Skeletal muscle satellite cell (primary cell): ENCODE results near the gene CROCC2.
"Not testable (repeated sequence)": the region's sequence is repeated elsewhere in the genome, so short reads cannot be mapped to it uniquely, and the experiment has no call there.

Experiments
- H3K27me3 ChIP-seq: 2 replicates; pipeline ENCODE4 v1.7.0; 2013; ENCODE audit warnings: low read length; ENCODE audit not compliant: control insufficient read depth, insufficient read depth
- H3K36me3 ChIP-seq: 2 replicates; pipeline ENCODE4 v1.7.0; 2013; ENCODE audit warnings: mild to moderate bottlenecking, control low read depth, low read length; ENCODE audit not compliant: insufficient read depth
- H3K4me1 ChIP-seq: 2 replicates; pipeline ENCODE4 v1.7.0; 2013; ENCODE audit warnings: low read length; ENCODE audit not compliant: control insufficient read depth, insufficient read depth
- H3K4me2 ChIP-seq: 2 replicates; pipeline ENCODE4 v1.7.0; 2013; ENCODE audit warnings: mild to moderate bottlenecking, low read length
- H3K4me3 ChIP-seq: 2 replicates; pipeline ENCODE4 v1.7.0; 2013; ENCODE audit warnings: low read length
- H3K9ac ChIP-seq: 2 replicates; pipeline ENCODE4 v1.7.0; 2013; ENCODE audit warnings: mild to moderate bottlenecking, low read depth, low read length, moderate library complexity
- H3K9me3 ChIP-seq: replicated peaks from 2 replicates; pipeline ENCODE4 v1.7.0; 2013; ENCODE audit warnings: mild to moderate bottlenecking, control low read depth, low read length

The CROCC2 gene

DNA sequence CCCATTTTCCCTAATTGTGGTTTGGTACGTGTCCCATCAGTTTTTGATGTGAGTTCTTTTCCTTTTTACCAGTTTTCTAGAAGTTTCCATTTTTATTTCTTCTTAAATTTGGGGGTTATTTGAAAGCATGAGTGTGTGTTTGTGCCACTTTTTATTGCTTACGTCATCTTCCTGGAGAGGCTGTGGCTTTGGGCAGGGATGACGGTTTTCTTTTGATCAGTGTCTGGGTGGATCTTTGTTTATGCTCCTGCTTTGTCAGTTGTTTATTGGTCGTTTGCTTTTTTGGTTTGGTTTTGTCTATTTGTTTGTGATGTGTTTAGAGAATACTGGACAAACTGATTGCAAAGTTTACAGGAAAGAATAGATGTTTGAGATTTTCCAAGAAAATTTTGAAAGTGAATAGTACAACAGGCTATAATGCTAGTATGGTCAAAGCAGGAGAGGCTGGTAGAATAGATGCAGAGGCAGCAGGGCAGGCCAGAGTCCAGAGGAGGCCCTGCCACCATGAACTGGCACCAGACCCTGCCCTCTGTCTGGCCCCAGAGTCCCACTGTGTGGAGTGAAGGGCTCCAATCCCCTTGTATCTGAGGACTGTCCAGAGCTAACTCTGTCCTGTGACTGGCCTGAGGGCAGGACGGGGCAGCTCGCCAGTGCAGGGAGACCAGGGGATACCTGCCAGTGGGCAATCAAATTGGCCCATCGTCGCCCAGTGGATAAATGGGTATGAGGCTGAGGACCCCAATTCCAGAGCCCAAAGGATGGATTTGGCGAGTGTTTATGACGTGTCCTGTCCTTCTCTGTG, 68.8 kb downstream of the CROCC2 start:
- Histone ChIP-seq H3K4me2 (no peak overlapping the region), H3K27me3 (peaks cover 41% of the 10 kb centered on the region), H3K9me3 (no peaks in the 10 kb centered on the region), H3K36me3 (no peaks in the 10 kb centered on the region), H3K4me3 (no peak overlapping the region), H3K4me1 (no peaks in the 10 kb centered on the region), H3K9ac (no peak overlapping the region)

GRCh38 chr2:240975903-240976302, 69.8 kb downstream of the CROCC2 start:
- not testable (repeated sequence) for H3K4me1 ChIP-seq, H3K4me3 ChIP-seq, H3K9ac ChIP-seq, H3K36me3 ChIP-seq, H3K9me3 ChIP-seq, H3K4me2 ChIP-seq
- H3K27me3 ChIP-seq = peaks cover 41% of the 10 kb centered on the region

GRCh38 chr2:240981280-240981679, 75.1 kb downstream of the CROCC2 start:
- no peaks in the 10 kb centered on the region for H3K9me3 ChIP-seq
- H3K4me1 ChIP-seq = peaks cover 3% of the 10 kb centered on the region
- H3K27me3 ChIP-seq = no peaks in the 10 kb centered on the region
- no peak overlapping the region for H3K4me3 ChIP-seq
- H3K9ac ChIP-seq = no peak overlapping the region
- no peaks in the 10 kb centered on the region for H3K36me3 ChIP-seq
- H3K4me2 ChIP-seq = no peak overlapping the region

GRCh38 chr2:240981871-240982800, 76.0 kb downstream of the CROCC2 start:
- Histone ChIP-seq H3K36me3 (no peaks in the 10 kb centered on the region), H3K9me3 (no peaks in the 10 kb centered on the region), H3K4me2 (no peak overlapping the region), H3K4me1 (peaks cover 11% of the 10 kb centered on the region), H3K4me3 (no peak overlapping the region), H3K27me3 (no peaks in the 10 kb centered on the region), H3K9ac (no peak overlapping the region)

- Histone ChIP-seq H3K27me3 (no peaks in the 10 kb centered on the region), H3K4me3 (no peak overlapping the region), H3K4me2 (no peak overlapping the region), H3K9me3 (peaks cover 1% of the 10 kb centered on the region), H3K4me1 (peaks cover 19% of the 10 kb centered on the region), H3K9ac (no peak overlapping the region), H3K36me3 (no peaks in the 10 kb centered on the region)
These were observed 76.7 kb downstream of the CROCC2 start for GRCh38 chr2:240982821-240983281.

GRCh38 chr2:240983361-240983995, 77.3 kb downstream of the CROCC2 start:
- no peak overlapping the region for H3K4me2 ChIP-seq
- H3K4me1 ChIP-seq = peaks cover 19% of the 10 kb centered on the region
- no peak overlapping the region for H3K9ac ChIP-seq
- H3K36me3 ChIP-seq = no peaks in the 10 kb centered on the region
- H3K27me3 ChIP-seq = no peaks in the 10 kb centered on the region
- H3K4me3 ChIP-seq = no peak overlapping the region
- peaks cover 8% of the 10 kb centered on the region for H3K9me3 ChIP-seq

DNA sequence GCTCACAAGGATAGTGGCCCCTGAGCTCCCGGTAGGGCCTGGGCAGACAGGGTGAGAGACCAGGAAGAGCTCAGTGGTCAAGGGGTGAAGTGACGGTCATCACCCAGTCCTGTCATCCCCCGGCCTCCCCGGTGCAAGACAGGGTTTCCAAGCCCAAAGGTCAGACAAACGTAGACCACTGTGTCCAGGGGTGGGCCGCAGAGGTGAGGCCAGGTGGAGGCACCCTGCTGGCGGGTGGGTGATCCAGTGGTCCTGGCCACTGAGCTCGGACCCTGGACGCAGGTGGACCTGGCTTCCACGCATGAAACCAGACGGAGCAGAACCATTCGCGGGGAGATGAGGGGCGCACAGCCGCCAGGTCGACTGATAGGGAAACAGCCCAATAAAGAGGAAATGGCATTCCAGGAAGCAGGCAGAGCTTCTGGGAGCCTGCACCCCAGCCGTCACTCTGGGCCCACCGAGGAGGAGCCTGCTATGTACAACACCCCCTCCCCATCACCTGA, 77.9 kb downstream of the CROCC2 start:
- no peak overlapping the region for H3K9ac ChIP-seq
- peaks cover 19% of the 10 kb centered on the region for H3K4me1 ChIP-seq
- H3K36me3 ChIP-seq = no peaks in the 10 kb centered on the region
- H3K4me2 ChIP-seq = no peak overlapping the region
- no peaks in the 10 kb centered on the region for H3K27me3 ChIP-seq
- H3K9me3 ChIP-seq = peaks cover 10% of the 10 kb centered on the region
- H3K4me3 ChIP-seq = no peak overlapping the region

DNA sequence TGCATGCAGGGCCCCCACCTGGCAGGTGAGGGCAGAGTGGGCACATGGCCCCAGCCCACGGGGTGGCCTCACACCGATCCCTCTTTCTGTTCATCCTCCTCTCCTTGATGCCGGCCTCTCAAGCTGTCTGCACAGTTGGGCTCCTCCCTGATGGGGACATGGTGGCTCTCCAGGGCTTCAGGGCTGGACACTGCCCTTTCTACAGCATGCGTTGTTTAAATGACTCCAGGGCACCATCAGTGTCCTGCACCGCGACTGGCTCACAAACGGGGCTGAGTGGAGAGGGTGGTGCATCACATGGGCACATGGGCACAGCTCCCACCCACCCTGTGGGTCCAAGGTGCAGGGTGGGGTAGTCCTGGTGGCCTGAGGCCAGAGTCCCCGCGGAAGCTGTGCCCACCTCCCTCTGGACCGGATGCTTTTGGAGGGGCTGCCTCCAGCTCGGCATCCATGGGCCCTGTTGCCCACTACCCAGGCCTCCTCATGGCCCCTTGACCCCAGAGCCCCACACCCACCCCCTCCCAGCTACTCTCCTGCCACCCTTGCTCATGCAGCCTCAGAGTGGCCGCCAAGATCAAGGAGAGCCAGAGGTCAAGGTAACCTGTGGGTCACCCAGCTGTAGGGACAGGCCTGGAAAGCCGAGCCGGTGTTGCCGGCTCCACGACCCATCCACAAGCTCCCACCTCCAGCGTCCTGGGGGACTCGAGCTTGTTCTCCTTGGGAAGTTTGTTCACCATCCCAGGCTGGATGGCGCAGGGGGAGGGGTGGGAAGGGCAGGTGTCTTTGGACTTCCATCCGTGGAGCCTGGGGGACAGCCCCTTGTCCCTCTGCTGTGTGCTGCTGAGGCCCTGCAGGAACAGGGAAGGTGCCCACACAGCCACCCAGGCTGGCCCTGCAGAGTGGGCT, 80.0 kb downstream of the CROCC2 start:
- Histone ChIP-seq H3K9me3 (peaks cover 10% of the 10 kb centered on the region), H3K4me3 (no peak overlapping the region), H3K4me1 (peaks cover 24% of the 10 kb centered on the region), H3K36me3 (no peaks in the 10 kb centered on the region), H3K4me2 (no peak overlapping the region), H3K9ac (no peak overlapping the region), H3K27me3 (no peaks in the 10 kb centered on the region)

DNA sequence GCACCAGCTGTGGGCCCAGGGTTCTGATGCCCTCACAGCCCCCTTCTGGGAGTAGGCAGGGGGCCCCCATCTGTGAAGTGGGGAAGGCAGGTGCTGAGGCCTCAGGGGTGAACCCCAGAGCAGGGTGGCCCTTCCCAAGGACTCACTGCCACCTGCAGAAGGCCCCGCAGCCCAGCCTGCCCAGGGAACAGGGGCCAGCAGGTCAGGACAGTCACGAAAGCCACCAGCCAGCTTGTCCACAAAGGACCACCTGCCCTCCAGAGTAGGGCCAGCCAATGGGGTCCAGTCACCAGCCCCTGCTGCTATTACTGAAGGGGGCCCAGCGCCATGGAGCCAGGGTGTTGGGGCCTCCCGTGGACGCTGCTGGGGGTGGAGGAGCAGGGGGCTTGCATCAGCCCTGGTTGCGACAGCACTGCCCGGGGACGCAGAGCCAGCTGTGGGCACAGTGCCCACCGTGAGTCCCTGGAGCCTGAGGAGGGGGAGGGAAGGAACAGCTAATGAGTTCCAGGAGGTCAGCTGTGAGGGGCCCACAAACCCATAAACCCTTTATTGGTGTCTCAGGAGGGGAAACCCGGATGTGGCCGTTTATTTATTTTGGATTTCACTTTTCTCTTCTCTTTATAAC, 80.8 kb downstream of the CROCC2 start:
- peaks cover 10% of the 10 kb centered on the region for H3K9me3 ChIP-seq
- H3K4me3 ChIP-seq = no peak overlapping the region
- no peaks in the 10 kb centered on the region for H3K27me3 ChIP-seq
- no peaks in the 10 kb centered on the region for H3K36me3 ChIP-seq
- H3K4me1 ChIP-seq = peaks cover 29% of the 10 kb centered on the region
- H3K9ac ChIP-seq = no peak overlapping the region
- H3K4me2 ChIP-seq = peak overlapping the region; percentile 36

GRCh38 chr2:240987588-240987987, 81.5 kb downstream of the CROCC2 start:
- peak overlapping the region; percentile 36 for H3K4me2 ChIP-seq
- H3K9ac ChIP-seq = no peak overlapping the region
- H3K27me3 ChIP-seq = no peaks in the 10 kb centered on the region
- no peaks in the 10 kb centered on the region for H3K36me3 ChIP-seq
- H3K4me1 ChIP-seq = peaks cover 36% of the 10 kb centered on the region
- H3K4me3 ChIP-seq = peak overlapping the region; percentile 29
- H3K9me3 ChIP-seq = peaks cover 10% of the 10 kb centered on the region
